Natural killer cell (primary cell): ENCODE data around the gene CATSPERD. TPM values are rescaled to one million over a fixed set of nuclear protein-coding genes. Genes with fewer than 3 reads are reported as not detected.

ENCODE experiments used
- ATAC-seq, 3 donors: fragments of 150-1000 bp in 2 of 3; fragments of 200-7000 bp in 1 of 3; cut with Tn5 transposase; 1 replicate in 1 of 3; 2 replicates in 2 of 3; pipeline ENCODE4 v1.10.0; 2021; ENCODE audit warnings: mild to moderate bottlenecking in 2 of 3, moderate library complexity in 2 of 3
- DNase-seq, 2 donors: peaks; one replicate each; pipeline versions ENCODE4 v3.0.0 to v3.0.0-alpha.2; 2013 to 2021; ENCODE audit warnings: mixed read lengths in 1 of 2
- H3K27ac ChIP-seq: one replicate; pipeline ENCODE4 v1.5.1; 2013; ENCODE audit warnings: mild to moderate bottlenecking, low read length
- H3K27me3 ChIP-seq: one replicate; pipeline ENCODE4 v1.6.1; 2013; ENCODE audit warnings: low read length; ENCODE audit not compliant: control insufficient read depth, insufficient read depth
- H3K36me3 ChIP-seq: one replicate; pipeline ENCODE4 v1.6.1; 2013; ENCODE audit warnings: low read length; ENCODE audit not compliant: control insufficient read depth, insufficient read depth
- H3K4me1 ChIP-seq: one replicate; pipeline ENCODE4 v1.6.1; 2013; ENCODE audit warnings: low read length; ENCODE audit not compliant: control insufficient read depth, insufficient read depth
- H3K4me3 ChIP-seq: one replicate; pipeline ENCODE4 v1.5.1; 2013; ENCODE audit warnings: low read length
- H3K9me3 ChIP-seq: one replicate; pipeline ENCODE4 v1.6.1; 2013; ENCODE audit warnings: low read length; ENCODE audit not compliant: control insufficient read depth, insufficient read depth
- H3K27ac Mint-ChIP-seq, 2 donors: one replicate each; pipeline ENCODE4 v1.8.0; 2022; ENCODE audit warnings: mild to moderate bottlenecking in 2 of 2, mixed read lengths in 2 of 2, moderate library complexity in 1 of 2
- H3K27me3 Mint-ChIP-seq, 2 donors: one replicate each; pipeline ENCODE4 v1.8.0; 2022; ENCODE audit warnings: low read depth in 2 of 2, mixed read lengths in 2 of 2
- H3K36me3 Mint-ChIP-seq: one replicate; pipeline ENCODE4 v1.8.0; 2022; ENCODE audit warnings: mixed read lengths
- H3K4me1 Mint-ChIP-seq, 2 donors: one replicate each; pipeline ENCODE4 v1.8.0; 2022; ENCODE audit warnings: mixed read lengths in 2 of 2
- H3K4me3 Mint-ChIP-seq: one replicate; pipeline ENCODE4 v1.8.0; 2022; ENCODE audit warnings: mild to moderate bottlenecking, moderate library complexity, mixed read lengths
- H3K9me3 Mint-ChIP-seq, 2 donors: one replicate each; pipeline ENCODE4 v1.8.0; 2022; ENCODE audit warnings: mixed read lengths in 2 of 2
- CTCF ChIP-seq: fragments of 200-600 bp; IDR thresholded peaks from one replicate; pipeline ENCODE4 v1.8.0; 2022; ENCODE audit warnings: antibody characterized with exemption
- WGBS: methylation state at CpG from one replicate; pipeline ENCODE4 v1.1.7; 2013; ENCODE audit warnings: missing lambda C conversion rate; ENCODE audit not compliant: insufficient coverage; 5-methylcytosine and 5-hydroxymethylcytosine counted together
- intact Hi-C: fragments of 100-400 bp; cut with micrococcal nuclease; formaldehyde crosslinking; loops from one replicate; pipeline ENCODE4 v1.14.2; 2022
- total RNA-seq, 4 donors: library from RNA; stranded (reverse); fragments of 120-200 nt in 1 of 4; gene quantifications; one replicate each; pipeline versions ENCODE4 v1.2.3 to v1.2.4, GENCODE V29; 2013 to 2022

CATSPERD gene
- total RNA-seq, 3 donors from 2014 or later (not counting 1 experiment from before 2014, with no cell fraction given), result not detected

GRCh38 chr19:5753743-5754142, 33.3 kb downstream of the CATSPERD start:
- H3K36me3 ChIP-seq, result no peaks in the 10 kb centered on the region
- Mint-ChIP-seq H3K27me3 (no peaks in the 10 kb centered on the region), H3K4me3 (no peak overlapping the region), H3K27ac (no peak overlapping the region), H3K9me3 (no peaks in the 10 kb centered on the region), H3K4me1 (no peaks in the 10 kb centered on the region), H3K36me3 (no peaks in the 10 kb centered on the region)
- no peak overlapping the region for H3K4me3 ChIP-seq
- DNase-seq, result no peak
- TF ChIP-seq CTCF, result no peak
- 75% methylated on average over 6 of the region's 6 CpGs for WGBS
- no peak overlapping the region for H3K27ac ChIP-seq
- no peaks in the 10 kb centered on the region for H3K27me3 ChIP-seq
- no peaks in the 10 kb centered on the region for H3K4me1 ChIP-seq
- ATAC-seq, result no peak
- intact Hi-C loops, result no loop called here
- no peaks in the 10 kb centered on the region for H3K9me3 ChIP-seq

DNA sequence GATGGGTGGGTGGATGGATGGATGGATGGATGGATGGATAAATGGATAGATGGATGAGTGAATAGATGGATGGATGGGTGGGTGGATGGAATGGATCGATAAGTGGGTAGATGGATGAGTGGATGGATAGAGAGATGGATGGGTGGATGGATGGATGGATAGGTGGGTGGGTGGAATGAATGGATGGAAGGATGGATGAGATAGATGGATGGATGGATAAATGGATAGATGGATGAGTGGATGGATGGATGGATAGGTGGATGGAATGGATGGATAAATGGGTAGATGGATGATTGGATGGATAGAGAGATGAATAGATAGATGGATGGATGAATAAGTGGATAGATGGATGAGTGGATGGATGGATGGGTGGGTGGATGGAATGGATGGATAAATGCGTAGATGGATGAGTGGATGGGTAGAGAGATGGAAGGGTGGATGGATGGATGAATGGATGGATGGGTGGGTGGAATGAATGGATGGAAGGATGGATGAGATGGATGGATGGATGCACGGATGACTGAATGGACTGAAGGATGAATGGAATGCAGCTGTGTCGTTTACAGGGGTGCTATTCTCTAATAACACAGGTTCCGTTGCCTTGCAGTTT, 42.3 kb downstream of the CATSPERD start:
- Histone ChIP-seq H3K9me3 (no peaks in the 10 kb centered on the region), H3K36me3 (no peaks in the 10 kb centered on the region), H3K4me3 (no peak overlapping the region), H3K4me1 (no peaks in the 10 kb centered on the region), H3K27ac (no peak overlapping the region), H3K27me3 (no peaks in the 10 kb centered on the region)
- WGBS, result 97% methylated on average over 5 of the region's 5 CpGs
- no peak for TF ChIP-seq CTCF
- intact Hi-C loops, result no loop called here
- no peak overlapping the region for H3K4me3 Mint-ChIP-seq
- H3K9me3 Mint-ChIP-seq, result peaks cover 3 to 5% of the 10 kb centered on the region in 2 donors
- no peak for DNase-seq
- no peak for ATAC-seq
- no peaks in the 10 kb centered on the region for H3K4me1 Mint-ChIP-seq
- H3K36me3 Mint-ChIP-seq, result no peaks in the 10 kb centered on the region
- H3K27ac Mint-ChIP-seq, result no peak overlapping the region
- peaks cover 0 to 2% of the 10 kb centered on the region in 2 donors for H3K27me3 Mint-ChIP-seq

DNA sequence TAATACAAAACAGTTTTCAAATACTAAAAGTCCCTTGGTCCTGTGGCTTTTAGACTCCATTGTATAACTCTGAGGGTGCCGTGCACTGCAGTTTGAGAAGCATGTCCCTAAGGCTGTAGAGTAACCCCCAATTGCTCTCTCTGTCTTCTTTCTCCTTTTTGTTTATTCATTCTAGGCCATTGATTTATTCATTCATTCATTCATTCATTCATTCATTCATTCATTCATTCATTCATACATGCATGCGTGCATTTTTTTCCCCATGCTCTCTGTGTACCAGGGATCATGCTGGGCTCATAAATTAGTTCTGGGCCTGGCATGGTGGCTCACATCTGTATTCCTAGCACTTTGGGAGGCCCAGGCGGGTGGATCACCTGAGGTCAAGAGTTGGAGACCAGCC, 44.8 kb downstream of the CATSPERD start:
- Mint-ChIP-seq H3K36me3 (no peaks in the 10 kb centered on the region), H3K27me3 (peaks cover 0 to 2% of the 10 kb centered on the region in 2 donors), H3K27ac (no peak overlapping the region), H3K4me1 (no peaks in the 10 kb centered on the region), H3K9me3 (peaks cover 3 to 5% of the 10 kb centered on the region in 2 donors), H3K4me3 (no peak overlapping the region)
- ATAC-seq (no peak), DNase-seq (no peak)
- H3K4me1 ChIP-seq, result no peaks in the 10 kb centered on the region
- H3K36me3 ChIP-seq, result no peaks in the 10 kb centered on the region
- H3K27me3 ChIP-seq, result no peaks in the 10 kb centered on the region
- no peak overlapping the region for H3K27ac ChIP-seq
- H3K9me3 ChIP-seq, result no peaks in the 10 kb centered on the region
- 96% methylated on average over 3 of the region's 3 CpGs for WGBS
- no peak for TF ChIP-seq CTCF
- H3K4me3 ChIP-seq, result no peak overlapping the region
- intact Hi-C loops, result no loop called here

DNA sequence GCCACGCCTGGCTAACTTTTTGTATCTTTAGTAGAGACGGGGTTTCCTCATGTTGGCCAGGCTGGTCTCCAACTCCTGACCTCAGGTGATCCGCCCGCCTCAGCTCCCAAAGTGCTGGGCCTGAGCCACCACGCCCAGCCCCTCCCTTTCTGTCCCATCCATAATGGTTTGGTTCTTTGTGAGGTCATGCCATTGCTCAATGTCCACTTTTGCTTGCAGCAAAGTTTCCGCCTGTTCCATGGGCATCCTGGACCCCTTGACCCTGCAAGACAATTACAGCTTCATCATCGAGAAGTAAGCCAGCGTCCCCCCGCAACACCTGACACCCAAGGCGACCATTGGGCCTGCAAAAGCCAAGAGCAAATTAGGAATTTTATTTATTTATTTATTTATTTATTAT, 47.5 kb downstream of the CATSPERD start:
- 92% methylated on average over 8 of the region's 10 CpGs for WGBS
- Mint-ChIP-seq H3K36me3 (no peaks in the 10 kb centered on the region), H3K4me3 (no peak overlapping the region), H3K4me1 (no peaks in the 10 kb centered on the region), H3K9me3 (no peaks in the 10 kb centered on the region), H3K27me3 (no peaks in the 10 kb centered on the region), H3K27ac (no peak overlapping the region)
- no peak overlapping the region for H3K4me3 ChIP-seq
- no peak for TF ChIP-seq CTCF
- no peaks in the 10 kb centered on the region for H3K4me1 ChIP-seq
- intact Hi-C loops, result no loop called here
- no peaks in the 10 kb centered on the region for H3K36me3 ChIP-seq
- no peaks in the 10 kb centered on the region for H3K27me3 ChIP-seq
- ATAC-seq (no peak), DNase-seq (no peak)
- H3K9me3 ChIP-seq, result no peaks in the 10 kb centered on the region
- H3K27ac ChIP-seq, result no peak overlapping the region
